K562 (cell line): ENCODE results near the gene SANBR. TPM values are rescaled to one million over a fixed set of nuclear protein-coding genes. Genes with fewer than 3 reads are reported as not detected.

Experiments used
- HDAC3 ChIP-seq: fragments of 450-650 bp; IDR thresholded peaks from 2 replicates; pipeline ENCODE4 v1.6.1; 2018; ENCODE audit warnings: borderline replicate concordance, mild to moderate bottlenecking, moderate library complexity; ENCODE audit not compliant: partially characterized antibody
- HDGF ChIP-seq: fragments of 450-650 bp; IDR thresholded peaks from 2 replicates; pipeline ENCODE4 v1.6.1; 2016
- TCF3 ChIP-seq: sonication (generic); formaldehyde crosslinking; IDR thresholded peaks from 2 replicates; pipeline ENCODE4 v1.4.0; 2020; ENCODE audit warnings: mild to moderate bottlenecking, missing genetic modification reagents
- THRA ChIP-seq: fragments of 450-650 bp; IDR thresholded peaks from 2 replicates; pipeline ENCODE4 v1.6.1; 2017; ENCODE audit warnings: mild to moderate bottlenecking, moderate library complexity
- ZBTB12 ChIP-seq: fragments of 250-450 bp; sonication (Bioruptor Pico); IDR thresholded peaks from 2 replicates; pipeline ENCODE4 v1.4.0; 2020
- ZNF384 ChIP-seq: IDR thresholded peaks from 2 replicates; pipeline ENCODE4 v1.6.1; 2012; ENCODE audit warnings: low read depth, low read length, improper control_type of control experiment
- polyA plus RNA-seq, 8 experiments: library from polyadenylated mRNA; depleted of rRNA in 4 of 8; stranded (reverse) in 5 of 8; unstranded in 3 of 8; fragments of >200 nt; fragmentation: Nextera tagmentation in 2 of 8; fragmentation: Illumina TruSeq in 1 of 8; extraction: Ambion mirVana in 2 of 8; extraction: Trizol in 1 of 8; gene quantifications; 2 replicates each; pipeline versions ENCODE4 v1.2.1 to v1.2.3, GENCODE V29; 2011 to 2014; ENCODE audit warnings: inconsistent platforms in 1 of 8, missing spikeins in 1 of 8
- total RNA-seq, 7 experiments: library from RNA; depleted of rRNA in 6 of 7; stranded (reverse); fragments of >200 nt in 6 of 7; fragmentation: Illumina TruSeq in 2 of 7; extraction: Trizol in 2 of 7; gene quantifications; 2 replicates each; pipeline versions ENCODE4 v1.2.1 to v1.2.3, GENCODE V29; 2011 to 2021; ENCODE audit warnings: low replicate concordance in 1 of 7
- TF ChIP-seq, protein P1 (sequence below): fragments of 450-650 bp; IDR thresholded peaks from 2 replicates; pipeline ENCODE4 v1.6.1; 2016; ENCODE audit warnings: mild to moderate bottlenecking
- TF ChIP-seq, protein P2 (sequence below): fragments of 150-350 bp; IDR thresholded peaks from 2 replicates; pipeline ENCODE4 v1.6.1; 2014; ENCODE audit warnings: low read depth, mild to moderate bottlenecking, low read length, borderline replicate concordance
- TF ChIP-seq, protein P3 (sequence below): fragments of 450-650 bp; IDR thresholded peaks from 2 replicates; pipeline ENCODE4 v1.7.1; 2018; ENCODE audit warnings: mild to moderate bottlenecking, low read depth; ENCODE audit not compliant: partially characterized antibody

The SANBR gene
- total and polyA plus RNA-seq, 9 of the 15 experiments (the other 6 are each of a cell fraction or from before 2014, with no cell fraction given): 1.5 to 7.7 (median 6.2) TPM

DNA sequence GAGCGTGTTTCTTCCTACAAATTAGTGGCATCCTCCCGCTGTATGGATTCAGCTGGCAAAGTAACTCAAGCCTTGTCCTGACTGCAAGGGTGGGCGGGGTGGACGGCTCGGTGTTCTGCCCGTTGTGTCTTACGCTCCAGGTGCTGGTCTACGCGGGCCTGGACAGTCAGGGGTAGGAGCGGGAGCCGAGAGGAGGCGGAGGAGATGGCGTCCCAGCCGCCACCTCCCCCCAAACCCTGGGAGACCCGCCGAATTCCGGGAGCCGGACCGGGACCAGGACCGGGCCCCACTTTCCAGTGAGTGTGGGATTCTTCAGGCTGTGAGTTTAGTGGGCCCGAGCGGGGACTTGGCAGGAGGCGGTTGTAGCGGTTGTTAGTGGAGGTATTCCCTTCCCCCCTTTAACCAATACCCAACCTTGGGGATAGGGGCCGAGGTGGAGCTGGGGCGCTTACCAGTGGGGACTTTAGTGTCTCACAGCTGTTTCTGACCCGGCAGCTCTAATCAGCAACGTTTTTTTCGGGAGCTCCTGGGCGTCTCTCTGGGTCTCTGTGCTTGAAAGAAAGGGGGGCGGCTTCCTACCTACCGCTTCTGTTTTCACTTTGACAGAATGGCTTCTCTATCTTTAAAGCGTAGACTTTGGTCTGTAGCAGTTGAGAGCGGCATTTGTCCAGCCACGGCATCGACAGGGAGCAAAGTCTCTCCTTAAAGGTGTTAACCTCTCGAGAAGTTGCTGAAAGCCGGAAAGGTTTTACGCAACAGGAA lies 47.9 kb upstream of the SANBR start, which contains the start of the genes PEX13 and PUS10 (continued):
- 0 out of 2 replicates have a peak, but pooled peaks have one; percentile 41 for TF ChIP-seq ZNF384
- no peak for TF ChIP-seq ZBTB12 (CRISPR knock-in tag)
- TF ChIP-seq, protein P1, sequence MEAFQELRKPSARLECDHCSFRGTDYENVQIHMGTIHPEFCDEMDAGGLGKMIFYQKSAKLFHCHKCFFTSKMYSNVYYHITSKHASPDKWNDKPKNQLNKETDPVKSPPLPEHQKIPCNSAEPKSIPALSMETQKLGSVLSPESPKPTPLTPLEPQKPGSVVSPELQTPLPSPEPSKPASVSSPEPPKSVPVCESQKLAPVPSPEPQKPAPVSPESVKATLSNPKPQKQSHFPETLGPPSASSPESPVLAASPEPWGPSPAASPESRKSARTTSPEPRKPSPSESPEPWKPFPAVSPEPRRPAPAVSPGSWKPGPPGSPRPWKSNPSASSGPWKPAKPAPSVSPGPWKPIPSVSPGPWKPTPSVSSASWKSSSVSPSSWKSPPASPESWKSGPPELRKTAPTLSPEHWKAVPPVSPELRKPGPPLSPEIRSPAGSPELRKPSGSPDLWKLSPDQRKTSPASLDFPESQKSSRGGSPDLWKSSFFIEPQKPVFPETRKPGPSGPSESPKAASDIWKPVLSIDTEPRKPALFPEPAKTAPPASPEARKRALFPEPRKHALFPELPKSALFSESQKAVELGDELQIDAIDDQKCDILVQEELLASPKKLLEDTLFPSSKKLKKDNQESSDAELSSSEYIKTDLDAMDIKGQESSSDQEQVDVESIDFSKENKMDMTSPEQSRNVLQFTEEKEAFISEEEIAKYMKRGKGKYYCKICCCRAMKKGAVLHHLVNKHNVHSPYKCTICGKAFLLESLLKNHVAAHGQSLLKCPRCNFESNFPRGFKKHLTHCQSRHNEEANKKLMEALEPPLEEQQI: no peak
- no peak for TF ChIP-seq TCF3 (CRISPR knock-in tag)
- no peak for TF ChIP-seq HDAC3
- TF ChIP-seq, protein P2, sequence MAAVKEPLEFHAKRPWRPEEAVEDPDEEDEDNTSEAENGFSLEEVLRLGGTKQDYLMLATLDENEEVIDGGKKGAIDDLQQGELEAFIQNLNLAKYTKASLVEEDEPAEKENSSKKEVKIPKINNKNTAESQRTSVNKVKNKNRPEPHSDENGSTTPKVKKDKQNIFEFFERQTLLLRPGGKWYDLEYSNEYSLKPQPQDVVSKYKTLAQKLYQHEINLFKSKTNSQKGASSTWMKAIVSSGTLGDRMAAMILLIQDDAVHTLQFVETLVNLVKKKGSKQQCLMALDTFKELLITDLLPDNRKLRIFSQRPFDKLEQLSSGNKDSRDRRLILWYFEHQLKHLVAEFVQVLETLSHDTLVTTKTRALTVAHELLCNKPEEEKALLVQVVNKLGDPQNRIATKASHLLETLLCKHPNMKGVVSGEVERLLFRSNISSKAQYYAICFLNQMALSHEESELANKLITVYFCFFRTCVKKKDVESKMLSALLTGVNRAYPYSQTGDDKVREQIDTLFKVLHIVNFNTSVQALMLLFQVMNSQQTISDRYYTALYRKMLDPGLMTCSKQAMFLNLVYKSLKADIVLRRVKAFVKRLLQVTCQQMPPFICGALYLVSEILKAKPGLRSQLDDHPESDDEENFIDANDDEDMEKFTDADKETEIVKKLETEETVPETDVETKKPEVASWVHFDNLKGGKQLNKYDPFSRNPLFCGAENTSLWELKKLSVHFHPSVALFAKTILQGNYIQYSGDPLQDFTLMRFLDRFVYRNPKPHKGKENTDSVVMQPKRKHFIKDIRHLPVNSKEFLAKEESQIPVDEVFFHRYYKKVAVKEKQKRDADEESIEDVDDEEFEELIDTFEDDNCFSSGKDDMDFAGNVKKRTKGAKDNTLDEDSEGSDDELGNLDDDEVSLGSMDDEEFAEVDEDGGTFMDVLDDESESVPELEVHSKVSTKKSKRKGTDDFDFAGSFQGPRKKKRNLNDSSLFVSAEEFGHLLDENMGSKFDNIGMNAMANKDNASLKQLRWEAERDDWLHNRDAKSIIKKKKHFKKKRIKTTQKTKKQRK: no peak
- TF ChIP-seq HDGF: no peak
- TF ChIP-seq THRA: no peak
- TF ChIP-seq, protein P3, sequence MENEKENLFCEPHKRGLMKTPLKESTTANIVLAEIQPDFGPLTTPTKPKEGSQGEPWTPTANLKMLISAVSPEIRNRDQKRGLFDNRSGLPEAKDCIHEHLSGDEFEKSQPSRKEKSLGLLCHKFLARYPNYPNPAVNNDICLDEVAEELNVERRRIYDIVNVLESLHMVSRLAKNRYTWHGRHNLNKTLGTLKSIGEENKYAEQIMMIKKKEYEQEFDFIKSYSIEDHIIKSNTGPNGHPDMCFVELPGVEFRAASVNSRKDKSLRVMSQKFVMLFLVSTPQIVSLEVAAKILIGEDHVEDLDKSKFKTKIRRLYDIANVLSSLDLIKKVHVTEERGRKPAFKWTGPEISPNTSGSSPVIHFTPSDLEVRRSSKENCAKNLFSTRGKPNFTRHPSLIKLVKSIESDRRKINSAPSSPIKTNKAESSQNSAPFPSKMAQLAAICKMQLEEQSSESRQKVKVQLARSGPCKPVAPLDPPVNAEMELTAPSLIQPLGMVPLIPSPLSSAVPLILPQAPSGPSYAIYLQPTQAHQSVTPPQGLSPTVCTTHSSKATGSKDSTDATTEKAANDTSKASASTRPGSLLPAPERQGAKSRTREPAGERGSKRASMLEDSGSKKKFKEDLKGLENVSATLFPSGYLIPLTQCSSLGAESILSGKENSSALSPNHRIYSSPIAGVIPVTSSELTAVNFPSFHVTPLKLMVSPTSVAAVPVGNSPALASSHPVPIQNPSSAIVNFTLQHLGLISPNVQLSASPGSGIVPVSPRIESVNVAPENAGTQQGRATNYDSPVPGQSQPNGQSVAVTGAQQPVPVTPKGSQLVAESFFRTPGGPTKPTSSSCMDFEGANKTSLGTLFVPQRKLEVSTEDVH: no peak
